GM12873 (cell line): ENCODE data around the gene BMP5.

ENCODE experiments used
- TF ChIP-seq, protein P1 (sequence below): IDR thresholded peaks from 2 replicates; pipeline ENCODE4 v1.5.1; 2012; ENCODE audit warnings: low read depth, mild to moderate bottlenecking, moderate library complexity, low read length, control low read depth; ENCODE audit not compliant: insufficient read depth; ENCODE audit errors: missing control alignments

BMP5 gene

DNA sequence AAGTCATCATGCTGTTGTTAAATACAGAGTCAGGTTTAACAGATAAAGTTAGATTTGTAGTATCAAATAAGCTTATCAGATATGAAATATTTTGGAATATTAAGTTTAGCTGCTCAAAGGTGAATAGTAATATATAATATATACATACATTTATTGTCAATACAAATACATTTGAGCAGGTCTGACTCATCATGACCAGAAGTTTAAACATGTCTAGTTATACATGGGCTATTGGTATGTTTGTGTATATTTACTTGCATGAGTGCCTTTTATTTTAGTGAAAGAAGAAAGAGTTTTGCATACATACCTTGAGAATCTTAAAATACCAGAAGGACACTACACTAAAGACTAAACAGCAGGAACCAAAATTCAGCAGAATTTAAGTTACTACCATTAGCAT is 76.8 kb downstream of the BMP5 start:
- TF ChIP-seq, protein P1, sequence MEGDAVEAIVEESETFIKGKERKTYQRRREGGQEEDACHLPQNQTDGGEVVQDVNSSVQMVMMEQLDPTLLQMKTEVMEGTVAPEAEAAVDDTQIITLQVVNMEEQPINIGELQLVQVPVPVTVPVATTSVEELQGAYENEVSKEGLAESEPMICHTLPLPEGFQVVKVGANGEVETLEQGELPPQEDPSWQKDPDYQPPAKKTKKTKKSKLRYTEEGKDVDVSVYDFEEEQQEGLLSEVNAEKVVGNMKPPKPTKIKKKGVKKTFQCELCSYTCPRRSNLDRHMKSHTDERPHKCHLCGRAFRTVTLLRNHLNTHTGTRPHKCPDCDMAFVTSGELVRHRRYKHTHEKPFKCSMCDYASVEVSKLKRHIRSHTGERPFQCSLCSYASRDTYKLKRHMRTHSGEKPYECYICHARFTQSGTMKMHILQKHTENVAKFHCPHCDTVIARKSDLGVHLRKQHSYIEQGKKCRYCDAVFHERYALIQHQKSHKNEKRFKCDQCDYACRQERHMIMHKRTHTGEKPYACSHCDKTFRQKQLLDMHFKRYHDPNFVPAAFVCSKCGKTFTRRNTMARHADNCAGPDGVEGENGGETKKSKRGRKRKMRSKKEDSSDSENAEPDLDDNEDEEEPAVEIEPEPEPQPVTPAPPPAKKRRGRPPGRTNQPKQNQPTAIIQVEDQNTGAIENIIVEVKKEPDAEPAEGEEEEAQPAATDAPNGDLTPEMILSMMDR = no peak

DNA sequence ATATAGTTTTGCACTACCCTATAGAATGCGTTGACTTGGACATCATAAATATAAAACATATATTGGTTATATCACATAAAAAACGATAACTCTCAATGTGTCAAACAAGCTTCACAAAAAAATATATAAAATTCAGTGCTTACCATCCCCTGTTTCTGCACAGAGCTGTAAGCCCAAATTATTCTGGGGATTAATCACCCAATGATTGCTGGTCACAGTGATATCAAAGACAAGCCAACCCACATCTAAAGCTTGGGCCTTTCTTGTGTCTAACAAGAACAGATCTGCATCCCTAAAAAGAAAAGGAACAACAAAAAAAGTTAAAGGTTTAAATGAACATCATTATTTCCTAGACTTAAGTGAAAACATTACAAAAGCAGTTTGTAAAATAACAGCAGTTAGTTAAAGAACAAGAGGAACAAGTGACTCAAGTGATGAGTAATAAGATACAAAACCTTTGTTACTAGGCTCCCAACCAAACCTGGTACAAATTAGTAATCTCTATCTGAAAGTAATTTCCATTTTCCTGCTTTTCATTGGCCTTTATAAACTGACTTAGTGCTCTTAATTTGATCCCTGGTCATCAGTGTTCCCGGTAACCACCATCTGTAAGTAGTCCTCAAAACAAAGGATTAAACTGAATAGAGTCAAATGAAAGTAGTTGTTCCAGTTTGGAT is 81.1 kb downstream of the BMP5 start:
- TF ChIP-seq, protein P1 = no peak

DNA sequence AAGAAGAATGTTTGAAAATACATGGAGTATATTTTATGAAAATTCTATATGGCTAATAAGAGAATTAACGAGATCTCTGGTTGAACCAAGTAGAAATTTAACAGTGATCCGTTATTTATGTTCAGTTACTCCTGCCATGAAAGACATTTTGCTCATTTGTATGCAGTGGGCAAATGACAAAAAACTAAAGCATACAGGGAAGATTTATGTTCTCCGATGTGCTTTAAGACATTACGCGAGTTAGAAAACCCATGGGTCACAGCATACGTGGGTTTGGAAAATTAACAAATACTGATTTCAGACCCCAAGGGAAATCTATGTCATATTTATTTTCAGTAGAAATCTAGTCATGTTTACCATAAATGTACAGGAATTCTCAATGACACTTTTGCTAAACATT is 90.1 kb downstream of the BMP5 start:
- TF ChIP-seq, protein P1 = no peak

DNA sequence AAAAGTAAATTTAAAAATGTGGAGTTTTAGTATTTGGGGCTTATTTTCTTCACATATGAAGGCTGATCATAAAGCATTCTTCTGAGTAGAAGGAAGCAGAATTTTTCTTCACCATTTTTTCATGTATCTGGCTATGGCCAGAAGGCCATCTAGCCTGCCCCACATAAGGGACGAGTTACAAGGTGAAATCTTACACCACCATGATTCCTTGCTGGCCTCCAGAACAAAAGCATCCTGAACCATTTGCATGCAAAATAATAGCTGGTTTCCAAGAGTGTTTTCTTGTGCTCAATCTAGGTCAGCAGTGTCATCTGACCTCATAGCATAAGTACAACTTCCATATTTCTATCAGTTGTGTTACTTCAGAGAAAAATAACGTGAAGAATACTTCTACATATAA is 93.1 kb downstream of the BMP5 start:
- TF ChIP-seq, protein P1 = no peak

DNA sequence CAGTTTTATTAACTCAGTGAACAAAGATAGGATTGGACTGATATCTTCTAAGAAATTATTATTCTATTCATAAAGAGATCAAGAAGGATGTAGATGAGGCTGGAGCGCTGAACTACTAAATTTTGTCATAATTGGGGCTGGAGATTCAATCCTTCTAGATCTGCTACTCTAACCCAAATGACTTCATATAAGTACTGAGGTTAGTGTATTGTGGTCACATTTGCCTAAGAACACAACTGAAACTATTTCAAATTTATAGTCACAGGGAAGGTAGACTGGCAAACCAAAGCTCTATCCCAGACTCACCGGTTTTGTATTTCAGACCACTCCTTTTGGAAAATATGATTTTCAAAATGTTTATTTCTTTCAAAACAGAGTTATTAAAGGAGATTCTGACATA is 96.7 kb downstream of the BMP5 start:
- TF ChIP-seq, protein P1 = no peak

DNA sequence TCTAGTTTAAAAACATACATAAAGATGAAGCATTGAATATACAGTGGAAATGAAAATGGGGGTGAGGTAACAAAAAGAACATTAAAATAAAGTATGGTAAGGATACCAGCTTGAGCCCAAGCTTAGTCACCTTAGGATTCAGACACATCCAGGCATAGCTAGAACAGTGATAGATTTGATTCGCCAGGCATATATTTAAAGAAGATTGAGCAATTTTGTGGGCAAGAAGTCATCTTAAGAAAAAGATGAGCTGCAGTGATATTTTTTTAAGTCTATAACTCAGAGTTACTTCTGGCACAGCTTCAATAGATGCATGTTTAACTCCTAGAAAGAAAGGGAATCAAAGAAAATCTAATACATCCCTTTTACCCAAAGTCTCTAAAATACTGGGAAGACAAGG is 97.9 kb downstream of the BMP5 start:
- TF ChIP-seq, protein P1 = no peak

DNA sequence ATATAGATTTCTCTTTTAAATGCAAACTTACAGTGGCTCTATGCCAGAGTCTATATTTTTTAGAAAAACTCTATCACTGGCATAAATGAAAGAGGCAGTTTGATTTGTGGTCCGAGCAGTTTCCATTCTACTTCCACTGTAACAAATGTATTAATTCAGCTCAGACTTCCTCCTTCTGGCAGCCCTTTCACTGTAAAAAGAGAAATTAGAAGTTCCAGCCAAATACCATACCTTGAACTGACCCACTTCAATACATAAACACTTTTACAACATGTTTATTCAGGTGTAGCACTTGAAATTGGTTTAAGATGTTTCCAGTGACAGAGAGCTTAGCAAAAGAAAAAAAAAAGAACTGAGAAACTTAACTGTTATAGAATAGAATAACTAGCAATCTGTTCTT is 99.3 kb downstream of the BMP5 start:
- TF ChIP-seq, protein P1 = no peak
